ENCODE data around the gene EIF4A3.
"Not testable (repeated sequence)": the region's sequence is repeated elsewhere in the genome, so short reads cannot be mapped to it uniquely, and the experiment has no call there.

The EIF4A3 gene

GRCh38 chr17:80171681-80172080 lies 24.8 kb upstream of the EIF4A3 start:
- no peak for DNase-seq

GRCh38 chr17:80169784-80170500 lies 23.0 kb upstream of the EIF4A3 start, which contains the start of gene CARD14:
TSS of gene CARD14 (plus strand) at chr17:80170030. CDS start at chr17:80181439, 11,409 bp downstream.
- no peak for DNase-seq

- no peak for DNase-seq
These were observed 22.2 kb upstream of the EIF4A3 start for GRCh38 chr17:80169107-80169506.

- no peak for DNase-seq
These were observed 21.4 kb upstream of the EIF4A3 start for GRCh38 chr17:80168371-80168770.

- DNase-seq = no peak
These were observed 19.5 kb upstream of the EIF4A3 start for GRCh38 chr17:80166446-80166845.

- no peak for DNase-seq
These were observed 17.3 kb upstream of the EIF4A3 start for GRCh38 chr17:80164185-80164584.

GRCh38 chr17:80163336-80163735 lies 16.4 kb upstream of the EIF4A3 start:
- no peak for DNase-seq

- DNase-seq = no peak
These were observed 13.6 kb upstream of the EIF4A3 start for GRCh38 chr17:80160536-80160935.

GRCh38 chr17:80158846-80159245 lies 11.9 kb upstream of the EIF4A3 start:
- DNase-seq = no peak

- DNase-seq = not testable (repeated sequence)
These were observed 8.7 kb upstream of the EIF4A3 start for GRCh38 chr17:80155600-80155999.

- DNase-seq = no peak
These were observed 7.2 kb upstream of the EIF4A3 start for GRCh38 chr17:80154166-80154565.

- no peak for DNase-seq
These were observed 6.1 kb upstream of the EIF4A3 start for GRCh38 chr17:80153004-80153403.

GRCh38 chr17:80152081-80152702 lies 5.3 kb upstream of the EIF4A3 start:
- DNase-seq = no peak

GRCh38 chr17:80151333-80151732 lies 4.4 kb upstream of the EIF4A3 start:
- no peak for DNase-seq

GRCh38 chr17:80146121-80147034 lies 550 bp downstream of the EIF4A3 start:
- peak; percentile 11 for DNase-seq

- no peak for DNase-seq
These were observed 1.6 kb downstream of the EIF4A3 start for GRCh38 chr17:80145076-80146075.

GRCh38 chr17:80142929-80143328 lies 4.0 kb downstream of the EIF4A3 start:
- no peak for DNase-seq

GRCh38 chr17:80141463-80142165 lies 5.3 kb downstream of the EIF4A3 start:
- no peak for DNase-seq

- no peak for DNase-seq
These were observed 8.0 kb downstream of the EIF4A3 start for GRCh38 chr17:80138856-80139426.

GRCh38 chr17:80137131-80137530 lies 9.8 kb downstream of the EIF4A3 start:
- no peak for DNase-seq

GRCh38 chr17:80133626-80133970 lies 13.3 kb downstream of the EIF4A3 start:
- DNase-seq = no peak

Measured in CD4-positive, alpha-beta T cell treated with Interleukin-6 for 4 hours (primary cell).